Mucosa of rectum (tissue), 2 donors: ENCODE results near the gene AGBL4.
A peak's percentile ranks its signal among the peaks of the same experiment; 100 is the strongest.

ENCODE experiments used
- H3K27ac ChIP-seq, 2 donors: one replicate each; pipeline ENCODE4 v1.7.0; 2013; ENCODE audit warnings: inconsistent platforms in 2 of 2, low read depth in 2 of 2, low read length in 2 of 2
- H3K27me3 ChIP-seq, 2 donors: one replicate each; pipeline ENCODE4 v1.7.0; 2013; ENCODE audit warnings: low read length in 2 of 2; ENCODE audit not compliant: control insufficient read depth in 2 of 2, insufficient read depth in 2 of 2
- H3K36me3 ChIP-seq, 2 donors: one replicate each; pipeline ENCODE4 v1.7.0; 2013; ENCODE audit warnings: low read length in 2 of 2; ENCODE audit not compliant: control insufficient read depth in 2 of 2, insufficient read depth in 2 of 2
- H3K4me1 ChIP-seq, 2 donors: one replicate each; pipeline ENCODE4 v1.7.0; 2013; ENCODE audit warnings: low read length in 2 of 2, mild to moderate bottlenecking in 1 of 2; ENCODE audit not compliant: control insufficient read depth in 2 of 2, insufficient read depth in 2 of 2
- H3K4me3 ChIP-seq, 2 donors: one replicate each; pipeline ENCODE4 v1.7.0; 2013; ENCODE audit warnings: low read length in 2 of 2
- H3K9ac ChIP-seq, 2 donors: one replicate each; pipeline ENCODE4 v1.7.0; 2013; ENCODE audit warnings: low read length in 2 of 2, low read depth in 1 of 2, mild to moderate bottlenecking in 1 of 2
- H3K9me3 ChIP-seq, 2 donors: one replicate each; pipeline ENCODE4 v1.7.0; 2013; ENCODE audit warnings: low read length in 2 of 2; ENCODE audit not compliant: control insufficient read depth in 2 of 2
- donor health status: healthy.
- donor health status: Normal muscosa, but diverticular disease.

AGBL4 gene

GRCh38 chr1:48777219-48777895 lies 1246.4 kb downstream of the AGBL4 start:
- H3K4me3 ChIP-seq, result peak overlapping the region; percentile 60 to 79
- H3K27me3 ChIP-seq, result peaks cover 0 to 5% of the 10 kb centered on the region in 2 donors
- no peaks in the 10 kb centered on the region for H3K36me3 ChIP-seq
- no peak overlapping the region for H3K27ac ChIP-seq
- H3K9me3 ChIP-seq, result no peaks in the 10 kb centered on the region
- peaks cover 0 to 4% of the 10 kb centered on the region in 2 donors for H3K4me1 ChIP-seq
- H3K9ac ChIP-seq, result no peak overlapping the region

- Histone ChIP-seq H3K36me3 (no peaks in the 10 kb centered on the region), H3K9me3 (no peaks in the 10 kb centered on the region), H3K9ac (peak within 1 kb of the TSS; percentile 2 to 41), H3K4me3 (peak within 1 kb of the TSS; percentile 60 to 79), H3K27me3 (peaks cover 0 to 5% of the 10 kb centered on the region in 2 donors), H3K27ac (peak within 1 kb of the TSS in 1 of 2 donors; percentile 16), H3K4me1 (peaks cover 4 to 7% of the 10 kb centered on the region in 2 donors)
These were observed 1247.1 kb downstream of the AGBL4 start, which contains the start of gene BEND5 for GRCh38 chr1:48776393-48777218. Gene BEND5 (minus strand): TSS chr1:48776891. CDS start chr1:48776831, 60 bp downstream.

- Histone ChIP-seq H3K27ac (peak overlapping the region in 1 of 2 donors; percentile 16), H3K9me3 (no peaks in the 10 kb centered on the region), H3K9ac (peak overlapping the region; percentile 2 to 41), H3K27me3 (peaks cover 0 to 5% of the 10 kb centered on the region in 2 donors), H3K36me3 (no peaks in the 10 kb centered on the region), H3K4me3 (peak overlapping the region; percentile 25 to 72), H3K4me1 (peaks cover 4 to 8% of the 10 kb centered on the region in 2 donors)
These were observed 1247.8 kb downstream of the AGBL4 start for GRCh38 chr1:48775831-48776392.

GRCh38 chr1:48773133-48773532 lies 1250.6 kb downstream of the AGBL4 start:
- Histone ChIP-seq H3K9ac (no peak overlapping the region), H3K4me1 (peaks cover 4 to 8% of the 10 kb centered on the region in 2 donors), H3K27ac (no peak overlapping the region), H3K27me3 (peaks cover 0 to 5% of the 10 kb centered on the region in 2 donors), H3K9me3 (no peaks in the 10 kb centered on the region), H3K4me3 (no peak overlapping the region), H3K36me3 (no peaks in the 10 kb centered on the region)

- no peak overlapping the region for H3K4me3 ChIP-seq
- no peak overlapping the region for H3K9ac ChIP-seq
- no peak overlapping the region for H3K27ac ChIP-seq
- no peaks in the 10 kb centered on the region for H3K36me3 ChIP-seq
- H3K9me3 ChIP-seq, result no peaks in the 10 kb centered on the region
- no peaks in the 10 kb centered on the region for H3K27me3 ChIP-seq
- peaks cover 4 to 8% of the 10 kb centered on the region in 2 donors for H3K4me1 ChIP-seq
These were observed 1251.5 kb downstream of the AGBL4 start for GRCh38 chr1:48772211-48772610.

GRCh38 chr1:48771561-48771960 lies 1252.2 kb downstream of the AGBL4 start:
- Histone ChIP-seq H3K27ac (no peak overlapping the region), H3K27me3 (no peaks in the 10 kb centered on the region), H3K4me1 (peaks cover 4 to 8% of the 10 kb centered on the region in 2 donors), H3K36me3 (no peaks in the 10 kb centered on the region), H3K9me3 (no peaks in the 10 kb centered on the region), H3K4me3 (no peak overlapping the region), H3K9ac (no peak overlapping the region)

GRCh38 chr1:48767975-48768510 lies 1255.7 kb downstream of the AGBL4 start:
- no peaks in the 10 kb centered on the region for H3K9me3 ChIP-seq
- no peaks in the 10 kb centered on the region for H3K36me3 ChIP-seq
- no peak overlapping the region for H3K4me3 ChIP-seq
- H3K27me3 ChIP-seq, result no peaks in the 10 kb centered on the region
- H3K4me1 ChIP-seq, result peaks cover 0 to 8% of the 10 kb centered on the region in 2 donors
- H3K27ac ChIP-seq, result no peak overlapping the region
- no peak overlapping the region for H3K9ac ChIP-seq

GRCh38 chr1:48765335-48765734 lies 1258.4 kb downstream of the AGBL4 start:
- H3K27ac ChIP-seq, result no peak overlapping the region
- H3K4me1 ChIP-seq, result no peaks in the 10 kb centered on the region
- H3K9ac ChIP-seq, result no peak overlapping the region
- no peaks in the 10 kb centered on the region for H3K36me3 ChIP-seq
- H3K9me3 ChIP-seq, result no peaks in the 10 kb centered on the region
- H3K27me3 ChIP-seq, result no peaks in the 10 kb centered on the region
- no peak overlapping the region for H3K4me3 ChIP-seq

- no peaks in the 10 kb centered on the region for H3K4me1 ChIP-seq
- no peak overlapping the region for H3K27ac ChIP-seq
- H3K4me3 ChIP-seq, result no peak overlapping the region
- no peak overlapping the region for H3K9ac ChIP-seq
- peaks cover 3 to 5% of the 10 kb centered on the region in 2 donors for H3K36me3 ChIP-seq
- no peaks in the 10 kb centered on the region for H3K27me3 ChIP-seq
- no peaks in the 10 kb centered on the region for H3K9me3 ChIP-seq
These were observed 1261.8 kb downstream of the AGBL4 start for GRCh38 chr1:48761986-48762385.

GRCh38 chr1:48761411-48761810 lies 1262.3 kb downstream of the AGBL4 start:
- peaks cover 3 to 5% of the 10 kb centered on the region in 2 donors for H3K36me3 ChIP-seq
- H3K9me3 ChIP-seq, result no peaks in the 10 kb centered on the region
- no peaks in the 10 kb centered on the region for H3K27me3 ChIP-seq
- no peak overlapping the region for H3K4me3 ChIP-seq
- H3K4me1 ChIP-seq, result no peaks in the 10 kb centered on the region
- H3K9ac ChIP-seq, result no peak overlapping the region
- no peak overlapping the region for H3K27ac ChIP-seq
